Panc1 (cell line): ENCODE data around the gene CRB3.

Experiments
- POLR2AphosphoS5 ChIP-seq: IDR thresholded peaks from 2 replicates; pipeline ENCODE4 v1.6.1; 2012; ENCODE audit warnings: mild to moderate bottlenecking, low read depth, low read length, moderate library complexity
- REST ChIP-seq, 2 experiments: IDR thresholded peaks; 2 replicates each; pipeline ENCODE4 v1.6.1; 2011 to 2012; ENCODE audit warnings: low read depth in 2 of 2, control low read depth in 1 of 2, low read length in 1 of 2, mild to moderate bottlenecking in 1 of 2, moderate library complexity in 1 of 2; ENCODE audit not compliant: insufficient read depth in 1 of 2
- TF ChIP-seq, protein P1 (sequence below): fragments of 450-650 bp; IDR thresholded peaks from 2 replicates; pipeline ENCODE4 v1.5.1; 2017; ENCODE audit warnings: mild to moderate bottlenecking

- TF ChIP-seq POLR2AphosphoS5 = no peak
- TF ChIP-seq, protein P1, sequence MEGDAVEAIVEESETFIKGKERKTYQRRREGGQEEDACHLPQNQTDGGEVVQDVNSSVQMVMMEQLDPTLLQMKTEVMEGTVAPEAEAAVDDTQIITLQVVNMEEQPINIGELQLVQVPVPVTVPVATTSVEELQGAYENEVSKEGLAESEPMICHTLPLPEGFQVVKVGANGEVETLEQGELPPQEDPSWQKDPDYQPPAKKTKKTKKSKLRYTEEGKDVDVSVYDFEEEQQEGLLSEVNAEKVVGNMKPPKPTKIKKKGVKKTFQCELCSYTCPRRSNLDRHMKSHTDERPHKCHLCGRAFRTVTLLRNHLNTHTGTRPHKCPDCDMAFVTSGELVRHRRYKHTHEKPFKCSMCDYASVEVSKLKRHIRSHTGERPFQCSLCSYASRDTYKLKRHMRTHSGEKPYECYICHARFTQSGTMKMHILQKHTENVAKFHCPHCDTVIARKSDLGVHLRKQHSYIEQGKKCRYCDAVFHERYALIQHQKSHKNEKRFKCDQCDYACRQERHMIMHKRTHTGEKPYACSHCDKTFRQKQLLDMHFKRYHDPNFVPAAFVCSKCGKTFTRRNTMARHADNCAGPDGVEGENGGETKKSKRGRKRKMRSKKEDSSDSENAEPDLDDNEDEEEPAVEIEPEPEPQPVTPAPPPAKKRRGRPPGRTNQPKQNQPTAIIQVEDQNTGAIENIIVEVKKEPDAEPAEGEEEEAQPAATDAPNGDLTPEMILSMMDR = no peak; the same call in 1 of the 2 replicates
- TF ChIP-seq REST (IDR thresholded peaks at IDR 0.05; ENCODE audit: insufficient read depth in 1 of 2, low read depth in 2 of 2, low read length in 1 of 2) = no peak
Measured at GRCh38 chr19:6425732-6426620, 38.1 kb upstream of the CRB3 start.
